Measurements from ENCODE around the gene FRMD3.

GRCh38 chr9:83267741-83268140 lies 270.5 kb downstream of the FRMD3 start:
- TF ChIP-seq CTCF (conservative IDR thresholded peaks at IDR 0.05; ENCODE audit: low read depth, low read length) = no peak
- TF ChIP-seq EZH2 (IDR thresholded peaks at IDR 0.05; ENCODE audit: low read length, unreplicated experiment) = no peak
